ENCODE data around the gene APC. TPM values are rescaled to one million over a fixed set of nuclear protein-coding genes. Genes with fewer than 3 reads are reported as not detected.
"Not testable (repeated sequence)": the region's sequence is repeated elsewhere in the genome, so short reads cannot be mapped to it uniquely, and the experiment has no call there.

APC gene
- total RNA-seq, 4 donors from 2014 or later, result 70.4 to 91.9 (median 83.1) TPM

GRCh38 chr5:112886975-112887374 lies 149.3 kb downstream of the APC start:
- H3K9me3 ChIP-seq, result no peaks in the 10 kb centered on the region
- TF ChIP-seq EP300 (IDR thresholded peaks at IDR 0.05), result no peak
- TF ChIP-seq POLR2A (IDR thresholded peaks at IDR 0.05), result no peak
- no peak overlapping the region for H3K27ac ChIP-seq
- H3K4me3 ChIP-seq, result no peak overlapping the region
- no peaks in the 10 kb centered on the region for H3K4me1 ChIP-seq
- DNase-seq (ENCODE audit: low spot score in 2 of 2), result no peak
- H3K36me3 ChIP-seq, result peaks cover 0 to 81% (median 5%) of the 10 kb centered on the region in 3 donors
- WGBS, 2 donors, result 90 to 93% methylated on average over 4 of the region's 4 CpGs
- no peaks in the 10 kb centered on the region for H3K27me3 ChIP-seq

- H3K4me1 ChIP-seq; H3K27me3 ChIP-seq; DNase-seq (ENCODE audit: low spot score in 2 of 2); H3K4me3 ChIP-seq; H3K27ac ChIP-seq; H3K9me3 ChIP-seq: not testable (repeated sequence)
- peaks cover 0 to 69% (median 6%) of the 10 kb centered on the region in 3 donors for H3K36me3 ChIP-seq
- WGBS, 2 donors, result 86 to 87% methylated on average over 8 of the region's 8 CpGs
Measured at GRCh38 chr5:112892066-112892465, 154.4 kb downstream of the APC start.

GRCh38 chr5:112892776-112893175 lies 155.1 kb downstream of the APC start:
- Histone ChIP-seq H3K4me1 (peaks cover 0 to 5% (median 0%) of the 10 kb centered on the region in 4 donors), H3K36me3 (peaks cover 0 to 70% (median 7%) of the 10 kb centered on the region in 3 donors), H3K9me3 (no peaks in the 10 kb centered on the region), H3K27ac (no peak overlapping the region), H3K4me3 (no peak overlapping the region), H3K27me3 (no peaks in the 10 kb centered on the region)
- 96 to 98% methylated on average over 13 of the region's 13 CpGs for WGBS, 2 donors
- TF ChIP-seq POLR2A (IDR thresholded peaks at IDR 0.05) (no peak), EP300 (IDR thresholded peaks at IDR 0.05) (no peak), CTCF (IDR thresholded peaks at IDR 0.05) (no peak)
- DNase-seq (ENCODE audit: low spot score in 2 of 2), result no peak

GRCh38 chr5:112895682-112896081 lies 158.0 kb downstream of the APC start:
- Histone ChIP-seq H3K27me3 (no peaks in the 10 kb centered on the region), H3K4me1 (peaks cover 0 to 5% (median 0%) of the 10 kb centered on the region in 4 donors), H3K36me3 (peaks cover 0 to 76% (median 10%) of the 10 kb centered on the region in 3 donors), H3K4me3 (no peak overlapping the region), H3K9me3 (no peaks in the 10 kb centered on the region), H3K27ac (no peak overlapping the region)
- TF ChIP-seq CTCF (IDR thresholded peaks at IDR 0.05) (no peak), EP300 (IDR thresholded peaks at IDR 0.05) (no peak)
- DNase-seq (ENCODE audit: low spot score in 2 of 2), result no peak
- WGBS, 2 donors, result 57 to 65% methylated on average over 3 of the region's 3 CpGs

Small RNA genes within 50 kb of the gene (small RNA-seq; reads per million reads assigned to genes)
- gene RNU6-482P, result not detected

Other genes with a start within 250 kb of the APC start
- gene SRP19, start 123.4 kb downstream of the APC start, total RNA-seq, result 10 to 100 TPM; 22.7 to 49.0 (median 37.1) TPM
- 100 to 1,000 TPM in 1 of 4 donors, 10 to 100 TPM in 3; 81.9 to 101 (median 94.6) TPM for gene REEP5, start 184.3 kb downstream of the APC start, total RNA-seq
- gene DCP2, start 238.9 kb downstream of the APC start, total RNA-seq, result 10 to 100 TPM; 26.7 to 35.3 (median 29.8) TPM